KG1 (cell line): ENCODE results near the gene ZNF787.
"Not testable (repeated sequence)": the region's sequence is repeated elsewhere in the genome, so short reads cannot be mapped to it uniquely, and the experiment has no call there.

Experiments used
- DNase-seq: peaks from one replicate; lab custom pipeline; 2025; lab: John Stamatoyannopoulos, UW

Gene ZNF787

GRCh38 chr19:56105090-56105701 lies 15.9 kb downstream of the ZNF787 start:
- no peak for DNase-seq

GRCh38 chr19:56104423-56104822 lies 16.7 kb downstream of the ZNF787 start:
- DNase-seq: no peak

GRCh38 chr19:56103027-56103614 lies 18.0 kb downstream of the ZNF787 start:
- DNase-seq: no peak

- no peak for DNase-seq
These were observed 19.2 kb downstream of the ZNF787 start for GRCh38 chr19:56101746-56102535.

- DNase-seq: no peak
These were observed 20.0 kb downstream of the ZNF787 start for GRCh38 chr19:56101095-56101494.

GRCh38 chr19:56099638-56100539 lies 21.2 kb downstream of the ZNF787 start:
- no peak for DNase-seq

GRCh38 chr19:56098731-56099568 lies 22.1 kb downstream of the ZNF787 start:
- DNase-seq: no peak

GRCh38 chr19:56098237-56098636 lies 22.9 kb downstream of the ZNF787 start:
- not testable (repeated sequence) for DNase-seq

- DNase-seq: no peak
These were observed 23.3 kb downstream of the ZNF787 start for GRCh38 chr19:56097776-56098175.

- no peak for DNase-seq
These were observed 23.8 kb downstream of the ZNF787 start for GRCh38 chr19:56097306-56097705.

GRCh38 chr19:56096665-56097064 lies 24.4 kb downstream of the ZNF787 start:
- no peak for DNase-seq

- DNase-seq: no peak
These were observed 26.6 kb downstream of the ZNF787 start for GRCh38 chr19:56094449-56094848.

- DNase-seq: no peak
These were observed 28.1 kb downstream of the ZNF787 start for GRCh38 chr19:56092685-56093631.

GRCh38 chr19:56091751-56092546 lies 29.1 kb downstream of the ZNF787 start:
- no peak for DNase-seq

GRCh38 chr19:56091066-56091490 lies 30.0 kb downstream of the ZNF787 start:
- DNase-seq: no peak

GRCh38 chr19:56089344-56089743 lies 31.8 kb downstream of the ZNF787 start:
- DNase-seq: no peak

GRCh38 chr19:56088497-56089215 lies 32.4 kb downstream of the ZNF787 start:
- DNase-seq: no peak

GRCh38 chr19:56087647-56088496 lies 33.2 kb downstream of the ZNF787 start:
- DNase-seq: no peak
